Inflammatory macrophage (primary cell): Measurements from ENCODE around the gene FERMT3.
A peak's percentile ranks its signal among the peaks of the same experiment; 100 is the strongest.
"Not testable (repeated sequence)": the region's sequence is repeated elsewhere in the genome, so short reads cannot be mapped to it uniquely, and the experiment has no call there.

ENCODE experiments used
- DNase-seq, 2 donors: peaks; one replicate each; pipeline ENCODE4 v3.0.0-alpha.2; 2020 to 2022

The FERMT3 gene

DNA sequence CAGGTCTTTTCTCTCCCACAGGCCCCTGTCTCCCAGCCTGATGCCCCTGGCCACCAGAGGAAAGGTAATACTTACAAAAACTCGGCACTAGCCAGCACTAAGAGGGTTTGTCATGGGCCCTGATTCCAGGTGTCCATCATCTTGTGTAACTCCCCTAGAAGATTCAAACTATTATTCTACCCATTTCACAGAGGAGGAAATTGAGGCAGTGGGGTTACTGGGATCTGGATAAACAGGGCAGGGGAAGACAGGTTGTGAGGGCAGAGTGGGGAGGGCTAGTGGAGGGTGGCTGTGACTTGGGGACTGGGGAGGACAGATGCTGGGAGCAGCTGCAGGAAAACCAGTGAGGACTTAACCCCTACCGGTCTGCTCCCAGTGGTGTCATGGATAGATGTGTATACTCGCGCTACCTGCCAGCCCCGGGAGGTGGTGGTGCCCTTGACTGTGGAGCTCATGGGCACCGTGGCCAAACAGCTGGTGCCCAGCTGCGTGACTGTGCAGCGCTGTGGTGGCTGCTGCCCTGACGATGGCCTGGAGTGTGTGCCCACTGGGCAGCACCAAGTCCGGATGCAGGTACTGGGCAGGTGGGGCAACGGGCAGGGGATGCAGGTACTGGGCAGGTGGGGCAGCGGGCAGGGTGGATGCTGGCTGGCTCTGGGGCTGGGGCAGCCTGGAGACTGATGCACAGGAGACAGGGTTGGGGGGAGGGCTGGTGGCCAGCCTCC lies 29.1 kb downstream of the FERMT3 start:
- no peak for DNase-seq

DNA sequence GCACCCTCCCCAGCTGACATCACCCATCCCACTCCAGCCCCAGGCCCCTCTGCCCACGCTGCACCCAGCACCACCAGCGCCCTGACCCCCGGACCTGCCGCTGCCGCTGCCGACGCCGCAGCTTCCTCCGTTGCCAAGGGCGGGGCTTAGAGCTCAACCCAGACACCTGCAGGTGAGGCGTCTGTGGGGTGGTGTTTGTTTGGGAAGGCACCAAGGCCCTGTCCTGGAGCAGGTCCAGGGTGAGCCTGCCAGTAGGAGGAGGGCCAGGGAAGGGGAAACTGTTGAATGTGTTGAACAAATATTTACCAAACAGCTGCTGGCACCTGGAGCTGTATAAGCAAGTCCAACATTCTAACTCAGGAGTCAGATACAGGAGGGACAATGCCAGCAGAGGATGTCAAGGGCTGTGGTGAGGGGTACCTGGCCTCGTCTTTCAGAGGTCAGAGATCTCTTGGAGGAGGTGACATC lies 31.0 kb downstream of the FERMT3 start:
- no peak for DNase-seq

DNA sequence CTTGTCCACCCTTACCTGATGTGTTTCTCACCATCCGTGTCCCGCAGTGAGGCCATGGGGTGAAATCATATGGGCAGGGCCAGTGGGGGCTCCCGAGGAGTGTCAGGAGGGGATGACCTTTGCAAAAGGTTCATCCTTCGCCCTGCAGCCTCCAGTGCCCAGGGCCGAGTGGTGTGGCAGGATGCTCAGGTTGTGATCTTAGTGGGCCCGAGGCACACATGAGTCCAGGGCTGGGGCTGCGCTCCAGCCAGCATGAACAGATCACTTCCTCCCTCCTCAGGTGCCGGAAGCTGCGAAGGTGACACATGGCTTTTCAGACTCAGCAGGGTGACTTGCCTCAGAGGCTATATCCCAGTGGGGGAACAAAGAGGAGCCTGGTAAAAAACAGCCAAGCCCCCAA lies 31.6 kb downstream of the FERMT3 start:
- no peak for DNase-seq

DNA sequence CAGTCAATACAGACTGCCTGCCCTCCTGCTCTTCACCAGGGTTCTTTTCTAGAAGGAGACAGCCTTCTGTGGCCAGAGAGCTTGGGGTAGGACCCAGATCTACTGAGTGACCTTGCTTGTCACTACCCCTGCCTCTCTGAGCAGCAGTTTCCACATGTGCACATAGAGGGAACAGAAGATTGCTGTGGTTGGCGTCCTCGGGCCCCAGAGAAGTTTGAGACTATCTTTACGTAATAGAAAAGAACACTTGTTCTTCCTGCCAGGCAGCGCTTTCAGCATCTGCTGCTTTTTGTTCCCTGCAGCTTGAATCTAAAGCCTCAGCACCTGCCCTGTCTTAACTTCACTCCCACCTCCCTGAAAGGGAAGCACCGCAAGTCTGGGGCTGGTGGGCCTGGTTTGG lies 32.5 kb downstream of the FERMT3 start:
- DNase-seq: peak; percentile 67 to 69

DNA sequence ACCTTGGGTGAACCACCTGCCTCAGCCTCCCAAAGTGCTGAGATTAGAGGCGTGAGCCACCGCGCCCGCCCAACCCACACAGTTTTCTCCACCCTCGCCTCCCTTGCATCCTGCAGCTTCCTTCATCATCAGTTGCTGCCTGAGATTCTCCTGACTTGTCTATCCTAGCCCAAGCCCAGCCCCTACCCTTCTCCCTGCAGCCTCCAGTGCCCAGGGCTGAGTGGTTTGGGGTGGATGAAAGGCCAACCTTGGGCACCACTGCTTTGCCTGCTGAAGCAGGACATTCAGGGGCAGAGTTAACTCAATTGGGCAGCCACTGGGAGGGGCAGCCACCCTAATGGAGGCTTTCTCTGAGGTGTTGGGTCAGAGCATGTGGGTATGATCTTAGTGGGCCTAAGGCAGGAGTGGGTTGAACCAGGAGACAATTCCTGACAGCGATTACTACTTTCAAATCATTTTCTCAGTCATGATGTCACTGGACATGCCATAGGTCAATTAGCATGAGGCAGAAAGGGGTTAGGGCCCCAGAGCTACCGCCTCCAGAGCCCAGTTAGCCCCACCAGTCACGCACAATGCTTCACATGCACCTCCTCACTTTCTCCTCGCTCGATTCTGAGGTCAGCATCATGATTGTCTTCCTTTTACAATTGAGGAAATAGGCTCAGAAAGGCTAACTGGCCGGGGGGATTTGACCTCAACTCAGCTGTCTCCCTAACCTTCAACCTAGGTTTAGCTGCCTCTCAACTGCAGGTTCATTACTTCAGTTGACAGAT lies 33.3 kb downstream of the FERMT3 start:
- peak; percentile 96 to 98 for DNase-seq

DNA sequence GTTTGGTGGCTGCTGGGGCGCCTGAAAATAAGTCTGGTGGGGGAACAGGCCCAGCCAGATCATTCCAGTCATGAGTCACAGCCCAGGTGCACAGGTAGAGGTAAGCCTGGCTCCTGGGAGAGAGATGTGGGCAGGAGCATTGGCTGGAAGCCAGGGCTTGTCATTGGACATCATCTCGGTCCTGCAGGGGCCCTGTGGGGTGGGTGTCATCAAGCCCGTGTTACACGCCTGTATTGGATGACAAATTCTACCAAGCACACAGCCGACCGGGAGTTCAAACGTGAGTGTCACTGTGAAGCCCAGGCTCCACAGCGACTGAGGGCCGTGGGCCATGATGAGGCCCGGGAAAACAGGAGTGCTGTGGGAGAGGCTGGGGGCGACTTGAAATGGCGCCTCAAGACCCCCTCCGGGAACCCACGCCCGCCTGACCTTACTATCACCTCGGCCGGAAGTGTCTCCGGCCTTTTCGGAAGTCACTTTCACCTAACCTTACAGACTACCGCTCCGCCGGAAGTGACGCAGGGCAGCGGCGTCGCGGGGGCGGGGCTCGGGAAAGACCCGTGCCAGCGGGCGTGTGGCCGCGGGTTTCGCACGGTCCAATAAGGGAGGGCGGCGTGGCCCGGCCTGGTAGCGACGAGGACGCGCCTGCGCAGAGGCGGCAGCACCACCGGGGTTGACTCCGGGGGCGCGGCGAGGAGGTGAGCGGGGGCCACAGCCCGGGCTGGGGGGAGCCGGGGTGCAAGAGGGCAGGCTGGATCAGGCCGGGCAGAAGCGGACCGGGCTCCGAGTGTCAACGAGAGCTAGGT lies 34.1 kb downstream of the FERMT3 start, which contains the start of gene FKBP2:
TSS of gene FKBP2 (plus strand) at position 661 of the 806 bp plus-strand sequence. CDS start 1,293 bp downstream, outside the sequence.
- peak; percentile 99 for DNase-seq

DNA sequence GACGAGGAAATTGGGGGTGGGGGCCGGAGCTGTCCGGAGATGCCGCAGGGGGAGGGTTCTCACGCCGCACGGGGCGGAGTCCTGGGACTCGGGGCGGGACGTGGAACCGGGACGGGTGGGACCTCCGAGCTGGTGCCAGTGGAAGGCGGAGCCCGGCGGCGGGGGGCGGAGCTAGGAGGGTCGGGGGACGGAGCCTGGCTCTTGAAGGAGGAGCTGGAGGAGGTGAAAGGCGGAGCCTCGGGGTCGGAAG lies 34.6 kb downstream of the FERMT3 start:
- peak; percentile 100 for DNase-seq

DNA sequence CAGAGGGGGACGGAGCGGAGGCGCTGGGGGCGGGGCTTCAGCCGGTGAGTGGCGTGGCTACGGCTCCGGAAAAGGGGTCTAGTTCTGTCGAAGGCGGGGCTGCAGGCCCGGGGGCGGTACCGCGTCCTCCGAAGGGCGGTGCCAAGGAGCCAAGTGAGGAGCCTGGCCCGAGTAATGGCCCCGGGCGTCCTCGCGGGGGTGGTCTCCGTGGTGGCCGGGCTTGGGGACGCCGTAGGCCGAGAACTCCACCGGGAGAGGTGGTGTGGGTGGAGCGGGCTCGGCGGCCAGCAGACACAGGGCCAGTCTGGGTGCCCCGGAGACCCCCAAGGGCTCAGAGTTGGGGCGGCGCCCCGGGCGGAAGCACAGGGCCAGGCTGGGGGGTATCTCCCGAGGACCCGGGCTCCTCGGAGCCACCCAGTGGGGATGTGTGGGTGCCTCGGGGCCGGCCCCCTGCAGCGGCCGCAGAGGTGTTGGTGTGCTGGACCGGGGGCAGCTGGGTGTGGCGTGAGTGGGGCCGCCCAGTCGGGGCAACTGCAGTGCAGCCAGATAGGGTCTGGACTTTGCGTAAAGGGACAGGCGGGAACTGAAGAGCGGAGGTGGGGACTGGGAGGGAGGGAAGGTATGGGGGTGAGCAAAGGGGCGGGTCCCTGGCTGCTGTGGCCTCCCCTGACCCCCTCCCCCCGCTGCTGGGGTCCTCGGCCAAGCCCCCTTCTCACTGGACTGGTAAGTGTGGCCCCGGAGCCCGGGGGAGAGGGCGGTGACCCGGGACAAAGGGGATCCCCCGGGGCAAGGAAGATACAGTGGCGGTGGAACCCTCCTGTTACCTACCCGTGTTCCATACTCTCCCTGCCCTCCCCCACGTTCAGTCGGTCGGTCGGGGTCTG lies 35.2 kb downstream of the FERMT3 start:
- peak in 1 of 2 donors; percentile 67 for DNase-seq

DNA sequence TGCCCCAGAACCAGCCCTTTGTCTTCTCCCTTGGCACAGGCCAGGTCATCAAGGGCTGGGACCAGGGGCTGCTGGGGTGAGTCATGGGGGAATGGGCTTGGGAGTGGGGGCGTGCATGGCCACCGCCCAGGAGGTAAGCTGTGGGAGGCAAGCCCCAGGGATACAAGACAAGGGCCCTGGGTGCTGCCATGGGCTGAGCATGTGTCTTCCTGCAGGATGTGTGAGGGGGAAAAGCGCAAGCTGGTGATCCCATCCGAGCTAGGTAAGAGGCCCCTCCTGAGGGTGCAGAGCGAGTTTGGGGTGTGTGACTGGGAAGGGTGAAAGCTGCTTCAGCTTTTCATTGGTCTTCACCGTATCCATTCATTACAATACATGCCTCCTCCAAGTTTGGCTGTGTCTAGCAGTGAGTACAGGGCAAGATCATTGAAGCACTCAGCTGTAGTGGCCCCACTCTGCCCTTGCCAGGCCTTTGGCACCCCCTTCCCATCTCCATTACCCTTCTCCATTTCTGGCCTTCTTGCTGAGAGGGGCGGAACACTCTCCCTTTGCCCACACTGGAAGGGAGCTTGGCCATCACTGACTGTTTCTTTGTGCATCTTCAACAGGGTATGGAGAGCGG lies 36.8 kb downstream of the FERMT3 start:
- no peak for DNase-seq

DNA sequence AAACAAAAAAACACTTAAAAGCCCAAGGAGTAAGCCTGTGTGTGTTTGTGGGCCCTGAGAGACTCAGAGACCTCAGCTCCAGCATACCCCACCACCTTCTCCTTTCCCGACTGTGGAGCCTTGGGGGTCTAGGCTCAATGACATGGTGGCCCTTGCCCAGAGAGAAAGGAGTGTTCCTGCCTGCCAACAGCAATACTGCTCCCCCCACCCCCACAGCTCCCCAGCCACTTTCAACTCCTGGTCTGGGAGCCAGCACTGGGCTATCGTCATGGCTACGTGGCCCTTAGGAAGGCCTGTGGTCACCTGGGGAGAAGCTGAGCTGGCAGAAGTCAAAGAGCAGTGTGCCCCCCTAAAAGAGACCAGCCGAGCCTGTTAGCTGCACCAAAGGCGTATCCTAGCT lies 37.6 kb downstream of the FERMT3 start:
- no peak for DNase-seq

DNA sequence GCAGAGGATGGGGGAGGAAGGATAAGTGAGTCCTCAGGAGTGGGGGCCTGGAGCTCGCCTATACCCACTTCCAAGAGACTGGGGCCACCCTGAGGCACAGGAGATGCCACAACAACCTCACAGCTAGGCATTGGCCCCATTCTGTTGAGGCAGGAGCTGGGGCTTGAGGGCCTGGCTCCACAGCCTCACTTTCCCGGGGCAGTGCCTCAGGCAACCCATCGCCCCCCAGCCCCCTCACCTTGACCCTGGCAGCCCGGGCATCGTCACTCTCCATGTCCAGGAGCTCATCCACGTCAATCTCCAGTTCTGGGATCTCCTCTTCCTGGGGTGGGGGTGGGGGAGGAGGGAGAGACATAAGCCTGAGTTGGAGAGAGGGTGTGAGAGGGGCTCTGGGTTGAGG lies 38.4 kb downstream of the FERMT3 start:
- DNase-seq: no peak

DNA sequence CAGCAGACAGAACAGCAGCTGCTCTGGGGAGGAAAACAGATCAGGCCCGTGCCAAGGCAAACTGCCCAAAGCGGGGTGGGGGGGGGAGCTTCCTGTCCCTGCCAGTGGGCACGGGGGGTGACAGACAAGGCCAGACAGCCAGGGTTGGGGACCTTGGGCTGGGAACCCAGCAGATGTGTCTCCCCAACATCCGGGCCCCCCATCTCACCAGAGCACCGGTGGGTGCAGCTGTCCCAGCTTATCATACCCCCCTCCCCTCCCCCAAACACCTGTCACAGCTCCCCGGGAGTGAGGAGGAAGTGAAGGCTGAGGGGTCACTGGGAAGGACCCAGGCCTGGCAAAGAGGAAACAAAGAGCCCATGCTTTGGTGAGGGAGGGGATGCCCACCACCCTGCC lies 38.9 kb downstream of the FERMT3 start:
- no peak for DNase-seq

DNA sequence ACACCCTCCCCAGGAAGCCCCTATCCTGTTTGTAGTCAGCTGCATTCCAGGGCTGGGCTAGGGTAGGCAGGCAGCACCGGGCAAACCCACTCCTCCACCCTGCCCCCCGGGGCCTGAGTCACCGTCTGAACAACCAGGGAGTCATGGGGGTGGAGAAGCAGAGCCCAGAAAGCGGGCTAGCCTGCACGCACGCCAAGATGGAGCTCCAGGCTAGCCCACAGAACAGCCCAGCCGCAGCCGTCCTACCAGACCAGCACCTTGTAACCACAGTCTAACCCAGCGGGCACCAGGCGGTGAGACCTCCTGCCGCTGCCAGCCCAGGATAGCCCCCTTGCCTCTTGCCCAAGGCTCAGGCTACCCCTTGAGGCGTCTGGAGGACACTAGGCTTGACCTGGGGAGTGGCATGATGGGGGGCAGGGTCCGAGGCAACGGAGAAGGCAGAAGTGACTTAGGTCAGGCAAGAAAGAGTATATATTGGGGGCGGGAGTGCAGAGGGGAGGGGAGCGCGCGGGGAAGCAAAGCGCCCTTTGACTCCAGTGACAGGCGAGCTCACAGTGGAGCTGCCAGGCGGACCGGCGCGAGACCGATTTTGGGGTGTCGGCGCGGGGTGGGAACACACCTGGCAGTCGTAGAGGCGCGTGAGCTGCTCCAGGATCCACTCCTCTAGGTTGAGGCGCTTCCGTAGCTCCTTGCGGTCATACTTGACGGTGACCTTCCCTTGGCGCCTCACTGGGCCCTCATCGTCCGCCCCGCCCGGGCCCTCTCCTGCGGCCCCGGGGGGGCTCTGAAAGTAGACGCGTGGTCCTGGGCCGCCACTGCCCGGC lies 39.5 kb downstream of the FERMT3 start:
- DNase-seq: peak; percentile 51 to 81

DNA sequence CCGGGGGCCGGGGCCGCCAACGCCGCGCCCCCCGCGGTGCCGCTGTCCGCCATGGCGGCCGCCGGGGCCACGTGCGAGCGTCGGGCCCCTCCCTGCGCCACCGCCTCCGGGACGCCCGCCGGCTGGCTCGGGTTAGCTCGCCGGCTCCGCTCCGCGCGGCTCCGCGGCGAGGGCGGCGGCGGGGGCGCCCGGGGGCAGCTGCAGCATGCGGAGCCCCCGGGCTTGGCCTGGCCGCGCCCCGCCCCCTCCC lies 40.0 kb downstream of the FERMT3 start:
- not testable (repeated sequence) for DNase-seq

DNA sequence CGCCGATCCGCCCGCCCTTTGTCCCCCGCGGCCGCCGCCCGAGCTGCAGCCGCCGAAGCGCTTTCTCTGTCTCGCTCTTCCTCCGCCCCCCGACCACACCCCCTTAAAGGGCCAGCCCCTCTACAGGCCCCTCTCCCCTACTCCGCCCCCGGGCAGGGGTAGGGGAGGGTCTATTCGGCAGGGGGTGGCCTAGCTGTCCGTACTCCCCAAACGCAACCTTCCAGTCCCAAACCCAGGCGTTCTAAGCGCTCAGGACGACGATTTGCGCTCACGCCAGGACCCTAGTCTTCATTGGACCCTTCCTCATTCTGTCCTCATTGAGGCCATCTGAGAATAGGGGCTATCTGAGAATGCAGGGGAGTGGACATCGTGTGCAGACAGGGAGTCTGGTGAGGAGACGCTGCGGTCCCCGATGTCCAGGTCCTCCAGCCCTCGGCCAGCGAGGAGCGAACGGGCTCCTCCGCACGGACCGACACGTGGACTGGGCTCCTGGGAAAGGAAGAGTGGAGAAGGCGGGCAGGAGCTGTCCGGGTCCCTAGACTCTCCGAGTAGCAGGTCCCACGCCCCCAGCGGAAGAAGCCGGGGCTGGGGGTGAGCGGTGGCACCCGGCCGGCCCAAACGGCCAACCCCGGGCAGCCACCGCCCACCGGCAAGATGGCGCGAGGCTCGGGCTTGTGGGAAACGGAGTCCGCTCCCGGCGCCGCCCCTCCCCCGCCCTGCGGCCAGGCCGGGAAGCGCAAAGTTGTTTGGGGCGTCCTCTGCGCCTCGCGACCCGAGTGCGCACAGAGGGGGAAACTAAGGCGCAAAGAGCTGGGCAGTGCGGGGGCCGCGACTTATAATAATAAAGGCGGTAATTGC lies 40.6 kb downstream of the FERMT3 start, which contains the start of gene PPP1R14B:
TSS of gene PPP1R14B (minus strand) at position 73 of the 858 bp plus-strand sequence. CDS start 270 bp downstream, outside the sequence.
- DNase-seq: peak; percentile 81 to 90

DNA sequence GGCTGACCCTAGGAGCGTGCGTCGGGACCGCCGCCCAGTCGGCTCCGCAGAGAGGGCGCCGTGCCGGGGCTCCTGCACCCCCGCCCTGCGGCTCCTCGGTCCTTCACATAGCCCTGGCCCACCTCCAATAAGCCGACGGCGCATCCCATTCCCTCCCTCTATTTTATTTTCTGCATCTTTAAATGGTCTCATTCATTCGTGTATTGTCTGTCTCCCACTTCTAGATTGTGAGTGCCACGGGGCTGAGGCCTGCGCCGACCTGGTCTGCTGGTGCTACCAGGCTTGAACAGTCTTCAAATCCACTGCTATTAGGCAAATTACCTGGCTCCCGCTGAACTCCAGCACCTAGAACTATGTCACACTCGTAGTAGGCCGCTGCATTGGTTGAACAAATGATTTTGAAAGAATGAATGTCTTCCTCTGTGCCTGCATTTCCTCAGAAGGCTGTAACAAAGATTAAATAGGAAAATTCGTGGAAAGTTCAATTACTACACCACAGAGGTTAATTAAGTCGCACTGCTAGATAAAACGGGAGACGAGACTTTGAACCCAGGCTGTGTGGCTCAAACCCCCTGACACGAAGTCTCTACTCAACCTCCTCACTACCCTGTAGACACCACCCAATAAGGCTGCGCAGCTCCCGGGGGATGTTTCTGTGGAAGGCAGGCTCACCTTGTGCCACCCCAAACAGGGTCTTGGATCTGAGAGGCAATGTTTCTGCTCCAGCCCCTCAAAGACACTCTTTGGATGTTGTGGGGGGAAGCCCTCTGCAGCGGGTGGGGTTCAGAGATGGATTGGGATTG lies 41.4 kb downstream of the FERMT3 start:
- DNase-seq: no peak

DNA sequence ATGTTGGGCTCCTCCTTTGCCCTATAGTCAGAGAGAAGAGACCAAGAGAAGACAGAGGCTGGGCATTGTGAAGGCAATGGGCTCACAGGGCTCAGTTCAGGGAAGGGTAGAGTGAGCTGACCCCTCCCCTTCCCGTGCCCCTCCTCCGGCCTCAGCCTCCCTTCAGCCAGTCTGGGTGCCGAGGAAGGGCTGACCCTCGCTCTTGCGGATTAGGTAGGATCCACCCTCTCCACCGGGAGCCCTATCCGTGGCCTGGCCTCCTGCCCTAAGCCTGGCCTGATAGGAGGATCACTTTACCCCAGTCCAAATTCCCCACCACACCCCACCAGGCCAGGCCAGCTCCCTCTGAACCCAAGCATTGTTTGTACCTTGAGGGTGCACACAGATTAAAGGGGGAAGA lies 42.1 kb downstream of the FERMT3 start:
- no peak for DNase-seq

DNA sequence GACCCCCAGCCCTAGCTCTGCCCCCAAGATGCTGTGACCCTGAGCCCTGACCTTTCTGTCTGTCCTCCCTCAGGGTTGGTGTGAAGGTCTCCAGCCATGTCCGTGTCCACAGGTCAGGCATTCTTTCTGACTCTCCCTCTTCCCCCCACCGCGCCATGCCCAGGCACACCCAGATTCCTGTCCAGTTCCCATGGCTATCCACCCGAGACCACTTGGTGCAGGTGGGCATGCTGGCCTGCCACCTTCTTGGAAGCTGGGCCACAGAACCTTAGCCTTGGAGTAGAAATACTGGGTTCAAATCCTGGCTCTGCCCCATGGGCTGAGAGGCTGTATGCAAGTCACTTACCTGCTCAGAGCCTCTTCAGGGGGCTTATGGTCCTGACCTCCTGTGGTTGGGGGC lies 42.5 kb downstream of the FERMT3 start:
- DNase-seq: no peak
